HepG2 (cell line): Measurements from ENCODE around the gene SVOP. TPM values are rescaled to one million over a fixed set of nuclear protein-coding genes. Genes with fewer than 3 reads are reported as not detected.

ENCODE experiments used
- AGO2 ChIP-seq: fragments of 200-400 bp; formaldehyde crosslinking; optimal IDR thresholded peaks from 2 replicates; pipeline ENCODE3; 2017; ENCODE audit warnings: mild to moderate bottlenecking, low read depth, low read length, moderate library complexity
- ARNT2 ChIP-seq: sonication (generic); formaldehyde crosslinking; IDR thresholded peaks from 2 replicates; pipeline ENCODE4 v1.8.0; 2022; ENCODE audit warnings: mild to moderate bottlenecking, low read depth, missing genetic modification reagents, moderate library complexity
- GATA4 ChIP-seq: sonication (generic); IDR thresholded peaks from 2 replicates; pipeline ENCODE4 v1.6.1; 2016; ENCODE audit warnings: antibody characterized with exemption, low read depth, borderline replicate concordance
- HINFP ChIP-seq: sonication (generic); formaldehyde crosslinking; IDR thresholded peaks from 2 replicates; pipeline ENCODE4 v1.4.0; 2020; ENCODE audit warnings: low read depth, mild to moderate bottlenecking, missing genetic modification reagents
- HIVEP1 ChIP-seq: sonication (generic); formaldehyde crosslinking; IDR thresholded peaks from 2 replicates; pipeline ENCODE4 v1.4.0; 2020; ENCODE audit warnings: mild to moderate bottlenecking, missing genetic modification reagents
- IRF2 ChIP-seq: IDR thresholded peaks from 2 replicates; pipeline ENCODE4 v1.6.1; 2018; ENCODE audit warnings: missing genetic modification reagents, missing compliant biosample characterization
- MXD3 ChIP-seq: IDR thresholded peaks from 2 replicates; pipeline ENCODE4 v1.6.1; 2016; ENCODE audit warnings: mild to moderate bottlenecking, missing biosample characterization, missing genetic modification reagents
- NFATC3 ChIP-seq: sonication (generic); formaldehyde crosslinking; IDR thresholded peaks from 2 replicates; pipeline ENCODE4 v1.5.1; 2020; ENCODE audit warnings: mild to moderate bottlenecking, missing genetic modification reagents
- SP4 ChIP-seq: sonication (generic); formaldehyde crosslinking; IDR thresholded peaks from 2 replicates; pipeline ENCODE4 v1.8.1; 2023; ENCODE audit warnings: mild to moderate bottlenecking, missing genetic modification reagents
- TAF15 ChIP-seq: fragments of 200-400 bp; formaldehyde crosslinking; IDR thresholded peaks from one replicate; pipeline ENCODE4 v1.6.1; 2018; ENCODE audit warnings: mild to moderate bottlenecking, low read depth, low read length; ENCODE audit not compliant: poor library complexity, severe bottlenecking
- TMF1 ChIP-seq: sonication (generic); formaldehyde crosslinking; IDR thresholded peaks from 2 replicates; pipeline ENCODE4 v1.8.1; 2022; ENCODE audit warnings: low read depth, missing genetic modification reagents
- XRCC5 ChIP-seq: fragments of 200-400 bp; formaldehyde crosslinking; optimal IDR thresholded peaks from 2 replicates; pipeline ENCODE3; 2017; ENCODE audit warnings: mild to moderate bottlenecking, low read length
- ZBTB8A ChIP-seq: sonication (generic); formaldehyde crosslinking; IDR thresholded peaks from 2 replicates; pipeline ENCODE4 v1.4.0; 2020; ENCODE audit warnings: mild to moderate bottlenecking, low read depth, missing genetic modification reagents, borderline replicate concordance
- ZFP37 ChIP-seq: sonication (generic); formaldehyde crosslinking; IDR thresholded peaks from 2 replicates; pipeline ENCODE4 v1.4.0; 2020; ENCODE audit warnings: missing genetic modification reagents, borderline replicate concordance
- ZNF235 ChIP-seq: sonication (generic); formaldehyde crosslinking; IDR thresholded peaks from 2 replicates; pipeline ENCODE4 v1.8.1; 2023; ENCODE audit warnings: mild to moderate bottlenecking, missing genetic modification reagents, borderline replicate concordance
- ZNF331 ChIP-seq: sonication (generic); formaldehyde crosslinking; IDR thresholded peaks from 2 replicates; pipeline ENCODE4 v1.4.0; 2020; ENCODE audit warnings: missing genetic modification reagents
- ZNF350 ChIP-seq: sonication (generic); formaldehyde crosslinking; IDR thresholded peaks from 2 replicates; pipeline ENCODE4 v1.4.0; 2020; ENCODE audit warnings: mild to moderate bottlenecking, low read depth, missing genetic modification reagents, borderline replicate concordance
- ZNF362 ChIP-seq: sonication (generic); formaldehyde crosslinking; IDR thresholded peaks from 2 replicates; pipeline ENCODE4 v1.4.0; 2020; ENCODE audit warnings: missing genetic modification reagents, mild to moderate bottlenecking, borderline replicate concordance
- ZNF503 ChIP-seq: sonication (generic); formaldehyde crosslinking; IDR thresholded peaks from 2 replicates; pipeline ENCODE4 v1.4.0; 2020; ENCODE audit warnings: missing genetic modification reagents
- ZNF720 ChIP-seq: sonication (generic); formaldehyde crosslinking; IDR thresholded peaks from 2 replicates; pipeline ENCODE4 v1.4.0; 2020; ENCODE audit warnings: missing genetic modification reagents
- ZNF777 ChIP-seq: sonication (generic); formaldehyde crosslinking; IDR thresholded peaks from 2 replicates; pipeline ENCODE4 v1.4.0; 2020; ENCODE audit warnings: missing genetic modification reagents
- polyA plus RNA-seq, 8 experiments: library from polyadenylated mRNA; depleted of rRNA in 3 of 8; stranded (reverse) in 7 of 8; unstranded in 1 of 8; fragments of >200 nt; fragmentation: Illumina TruSeq in 4 of 8; extraction: Trizol in 4 of 8; gene quantifications; 2 replicates each; pipeline versions ENCODE4 v1.2.1 to v1.2.3, GENCODE V29; 2011 to 2016; ENCODE audit warnings: low read depth in 4 of 8, missing spikeins in 1 of 8, mixed read lengths in 1 of 8; ENCODE audit not compliant: insufficient read depth in 1 of 8
- total RNA-seq, 5 experiments: library from RNA; depleted of rRNA; stranded (reverse); fragments of >200 nt; fragmentation: Illumina TruSeq; extraction: Trizol; gene quantifications; 2 replicates each; pipeline ENCODE4 v1.2.3, GENCODE V29; 2016; ENCODE audit warnings: low read depth in 1 of 5

SVOP gene
- total and polyA plus RNA-seq, 2 of the 13 experiments (the other 11 are each of a cell fraction or from before 2014, with no cell fraction given): not detected

GRCh38 chr12:109052414-109053323 lies 31.8 kb upstream of the SVOP start, which contains the start of gene USP30 (continued):
- TF ChIP-seq MXD3 (CRISPR knock-in tag) (no peak), ZBTB8A (CRISPR knock-in tag) (no peak), AGO2 (no peak), ZNF777 (peak; percentile 93), ARNT2 (CRISPR knock-in tag) (no peak; the same call in 1 of the 2 replicates), SP4 (peak; percentile 79), ZNF720 (no peak), IRF2 (CRISPR knock-in tag) (peak; percentile 99), GATA4 (no peak), ZNF362 (CRISPR knock-in tag) (peak; percentile 71), ZNF235 (no peak), HINFP (no peak), TAF15 (no peak), ZFP37 (CRISPR knock-in tag) (peak; percentile 56; the same call in 1 of the 2 replicates), ZNF350 (peak; percentile 92), NFATC3 (CRISPR knock-in tag) (0 out of 2 replicates have a peak, but pooled peaks have one; percentile 41), TMF1 (CRISPR knock-in tag) (no peak), XRCC5 (peak; percentile 99), ZNF331 (CRISPR knock-in tag) (peak; percentile 92), HIVEP1 (CRISPR knock-in tag) (peak; percentile 71), ZNF503 (CRISPR knock-in tag) (peak; percentile 54; the same call in 1 of the 2 replicates)
